HG02938 (cell line): Measurements from ENCODE around the gene ATXN7L1.
"Not testable (repeated sequence)": the region's sequence is repeated elsewhere in the genome, so short reads cannot be mapped to it uniquely, and the experiment has no call there.

Experiments used
- ATAC-seq: cut with Tn5 transposase; IDR thresholded peaks from one replicate; pipeline ENCODE4 v1.9.1; 2021; ENCODE audit warnings: mild to moderate bottlenecking, moderate library complexity; ENCODE audit not compliant: unreplicated experiment

ATXN7L1 gene

DNA sequence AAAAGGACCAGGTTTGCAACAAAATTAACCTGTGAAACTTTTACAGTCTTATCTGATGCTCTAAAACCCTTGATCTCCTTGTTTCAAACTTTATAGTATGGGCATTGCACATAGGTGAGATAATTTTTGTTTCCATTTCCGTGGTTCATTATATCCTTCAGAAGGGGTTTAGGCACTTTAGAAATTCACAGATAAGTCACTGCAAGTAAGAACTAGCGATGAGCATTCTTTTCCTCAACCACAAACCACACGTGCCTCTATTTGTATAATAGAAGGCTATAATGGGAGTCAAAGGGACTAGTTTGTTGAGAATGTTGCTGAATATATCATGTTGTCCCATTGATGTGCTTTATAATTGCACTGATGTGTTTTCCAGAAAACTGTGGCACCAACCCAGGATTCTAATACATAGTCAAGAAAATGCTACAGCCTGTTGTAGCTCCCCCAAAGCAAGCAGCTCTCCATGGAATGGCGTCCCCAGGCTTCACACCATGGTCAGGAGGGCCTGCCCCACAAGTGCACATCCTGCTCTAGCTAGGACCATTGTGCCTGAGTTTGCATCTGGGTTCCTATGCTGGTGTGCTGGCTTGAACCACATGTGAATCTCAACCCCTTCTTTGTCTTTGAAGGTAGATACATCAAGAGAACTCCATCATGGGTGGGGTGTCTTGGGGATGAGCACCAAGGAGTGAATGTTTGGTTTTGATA lies 14.0 kb upstream of the ATXN7L1 start:
- ATAC-seq = no peak

DNA sequence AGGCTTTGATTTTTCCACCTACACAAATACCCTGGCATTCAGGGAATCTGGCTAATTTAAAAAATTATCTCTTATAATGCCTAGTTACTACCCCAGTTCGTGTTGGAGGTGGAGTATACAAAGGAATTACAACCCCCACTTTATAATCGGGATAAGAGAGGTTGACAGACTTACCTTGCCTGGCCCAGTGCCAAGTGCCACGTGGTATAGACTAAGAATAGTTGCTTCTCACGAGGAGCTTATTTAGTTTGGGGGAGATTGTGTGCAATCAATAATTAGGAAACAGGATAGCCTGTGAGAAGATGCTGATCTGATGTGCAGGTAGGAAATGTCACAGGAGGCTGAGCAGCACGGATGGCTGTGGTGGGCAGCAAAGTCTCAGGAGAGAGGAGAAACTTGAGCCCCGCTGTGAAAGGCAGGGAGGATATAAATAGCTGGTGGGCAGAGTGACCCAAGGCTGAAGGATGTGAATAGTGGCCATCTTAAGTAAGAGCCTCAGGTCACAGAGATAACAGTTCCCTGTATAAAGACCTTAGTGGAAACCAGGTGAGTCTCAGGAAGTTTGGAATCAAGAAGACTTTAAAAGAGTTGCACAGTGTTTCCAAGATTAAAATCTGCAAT lies 11.3 kb upstream of the ATXN7L1 start:
- ATAC-seq = no peak

DNA sequence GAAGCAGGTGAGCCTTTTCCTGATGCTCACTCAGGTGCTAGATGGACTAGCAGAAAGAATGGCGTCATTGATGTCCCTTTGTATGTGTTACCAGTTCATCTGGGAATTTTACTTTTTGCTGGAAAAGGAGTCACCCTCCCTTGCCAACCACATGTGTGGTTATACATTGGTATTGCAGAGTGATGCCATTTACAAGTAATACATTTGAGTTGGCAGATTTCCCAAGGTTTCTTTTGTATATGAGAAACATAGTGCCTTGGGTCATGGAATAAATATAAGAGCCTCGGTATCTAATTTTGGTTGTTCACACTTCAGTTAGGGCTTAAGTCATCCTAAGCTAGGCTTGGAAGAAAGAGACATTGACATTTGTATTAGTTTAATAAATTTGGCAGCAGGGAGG lies 10.4 kb upstream of the ATXN7L1 start:
- no peak for ATAC-seq

- ATAC-seq = no peak
Measured at GRCh38 chr7:105885387-105886111, 9.2 kb upstream of the ATXN7L1 start.

- ATAC-seq = not testable (repeated sequence)
Measured at GRCh38 chr7:105883179-105883578, 6.8 kb upstream of the ATXN7L1 start.

DNA sequence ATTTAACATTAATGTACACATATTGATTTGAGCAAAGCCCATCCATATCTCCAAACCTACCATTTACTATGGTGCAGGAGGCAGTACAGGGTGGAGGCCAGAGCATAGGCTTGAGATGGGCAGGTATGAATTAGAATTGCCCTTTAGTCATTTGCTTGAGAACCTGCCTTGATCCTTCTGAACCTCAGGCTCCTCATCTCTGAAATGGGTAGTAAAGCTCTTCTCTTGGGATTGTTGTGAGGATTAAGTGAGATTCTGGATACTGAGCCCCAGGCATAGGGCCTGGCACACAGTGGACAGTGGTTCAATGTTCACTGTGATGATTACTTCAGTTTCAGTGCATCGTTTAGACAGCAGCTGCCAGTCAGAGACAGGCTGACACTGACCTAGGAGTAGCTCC lies 5.0 kb upstream of the ATXN7L1 start:
- ATAC-seq = no peak

DNA sequence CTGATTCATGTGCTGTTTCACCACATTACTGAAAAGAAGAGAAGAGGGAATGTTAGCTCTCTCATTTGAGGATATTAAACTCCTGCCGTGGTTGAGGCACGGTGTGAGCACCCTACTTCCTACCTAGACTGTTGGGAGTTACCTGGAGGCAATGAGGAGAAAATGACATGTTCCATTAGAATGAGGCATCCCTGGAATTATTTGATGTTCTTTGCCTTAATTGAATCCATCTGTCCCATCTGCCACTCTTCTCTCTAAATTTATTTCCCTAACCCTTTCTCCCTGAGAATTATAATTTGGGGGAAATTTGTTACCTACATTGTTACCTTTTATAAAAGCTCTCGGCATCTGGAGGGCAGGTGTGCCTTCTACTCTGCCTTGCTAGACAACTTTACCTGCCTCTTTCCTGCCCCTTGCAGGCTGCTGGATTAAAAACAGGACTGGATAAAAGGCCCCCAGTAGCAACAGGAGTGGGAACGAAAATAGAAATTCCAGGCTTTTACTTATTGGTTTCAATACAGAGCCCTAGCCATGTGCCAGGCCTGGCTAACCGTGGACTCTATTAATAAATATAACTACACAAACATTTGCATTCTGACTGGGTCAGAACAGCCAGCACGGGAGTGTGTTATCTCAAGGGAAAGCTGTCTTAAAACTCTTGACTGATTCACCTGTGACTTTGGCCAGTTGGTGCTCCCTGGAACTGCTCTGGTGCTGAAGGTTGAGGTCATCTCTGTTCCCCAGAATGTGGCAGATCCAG lies 4.4 kb upstream of the ATXN7L1 start:
- ATAC-seq = no peak

- ATAC-seq = no peak
Measured at GRCh38 chr7:105879782-105880181, 3.4 kb upstream of the ATXN7L1 start.

DNA sequence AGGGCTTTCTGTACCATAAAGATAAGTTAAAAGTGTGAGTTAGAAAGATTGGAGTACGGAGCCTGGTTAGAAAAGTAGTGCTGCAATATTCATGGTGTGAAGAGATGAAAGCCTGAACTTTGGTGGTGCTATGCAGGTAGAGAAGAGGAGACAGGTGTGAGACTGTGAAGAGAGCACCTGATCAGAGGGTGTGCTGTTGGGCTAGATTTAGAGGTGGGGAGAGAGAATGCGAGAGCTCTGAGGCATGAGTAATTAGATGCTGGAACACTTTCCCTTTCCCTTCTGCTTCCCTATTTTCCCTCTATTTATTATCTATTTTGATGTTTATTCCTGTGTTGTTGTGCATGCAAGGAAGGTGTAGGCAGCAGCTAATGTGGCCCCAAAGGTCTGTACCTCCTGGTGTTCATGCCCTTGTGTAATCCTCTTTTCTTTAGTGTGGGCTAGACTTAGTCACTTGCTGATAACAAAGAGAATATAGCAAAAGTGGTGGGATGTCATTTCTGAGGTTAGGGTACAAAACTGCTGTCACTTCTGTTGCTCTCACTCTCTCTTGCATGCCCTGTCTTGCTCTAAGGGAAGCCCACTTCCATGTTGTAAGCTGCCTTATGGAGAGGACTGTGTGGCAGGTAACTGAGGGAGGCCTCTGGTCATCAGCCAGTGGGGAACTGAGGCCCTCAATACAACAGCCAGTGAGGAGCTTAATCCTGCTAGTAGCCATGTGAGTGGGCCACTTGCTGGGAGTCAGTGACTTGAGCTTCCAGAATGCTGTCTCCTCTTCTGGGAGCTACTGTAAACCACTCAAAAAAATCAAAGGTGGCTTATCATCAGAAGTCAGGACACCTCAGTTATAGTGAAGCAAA lies 2.6 kb upstream of the ATXN7L1 start:
- no peak for ATAC-seq

GRCh38 chr7:105877736-105878135 lies 1.3 kb upstream of the ATXN7L1 start:
- ATAC-seq = no peak

DNA sequence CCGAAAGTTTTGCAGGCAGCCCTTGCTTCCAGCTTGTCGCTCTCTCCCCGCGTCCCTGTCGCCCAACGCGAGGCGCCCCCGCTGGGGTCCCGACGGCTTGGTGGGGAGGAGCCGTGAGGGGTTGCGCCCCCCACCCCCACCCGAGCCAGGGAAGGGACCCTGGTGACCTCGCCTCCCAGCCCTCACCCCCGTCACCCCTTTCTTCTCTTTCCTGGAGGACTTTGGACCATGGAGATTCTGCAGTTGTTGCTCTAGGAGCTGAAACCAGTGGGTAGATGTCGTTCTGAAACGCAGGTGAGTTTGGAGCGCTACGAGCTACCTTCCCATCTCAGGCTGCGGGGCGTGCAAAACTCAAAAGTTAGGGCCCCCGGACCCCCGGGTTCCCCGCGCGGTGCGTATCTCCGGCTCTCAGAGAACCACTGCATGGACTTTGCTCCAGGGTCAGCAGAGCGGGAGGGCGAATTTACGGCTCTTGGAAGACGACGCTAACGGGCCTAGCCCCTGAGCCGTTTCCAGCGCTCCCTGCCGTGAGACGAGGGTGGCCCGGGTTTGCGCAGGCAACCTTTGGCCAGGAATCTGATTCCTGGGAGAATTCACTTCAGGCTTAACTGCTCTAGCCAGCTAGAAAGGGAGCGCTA lies 684 bp upstream of the ATXN7L1 start:
- ATAC-seq = no peak

DNA sequence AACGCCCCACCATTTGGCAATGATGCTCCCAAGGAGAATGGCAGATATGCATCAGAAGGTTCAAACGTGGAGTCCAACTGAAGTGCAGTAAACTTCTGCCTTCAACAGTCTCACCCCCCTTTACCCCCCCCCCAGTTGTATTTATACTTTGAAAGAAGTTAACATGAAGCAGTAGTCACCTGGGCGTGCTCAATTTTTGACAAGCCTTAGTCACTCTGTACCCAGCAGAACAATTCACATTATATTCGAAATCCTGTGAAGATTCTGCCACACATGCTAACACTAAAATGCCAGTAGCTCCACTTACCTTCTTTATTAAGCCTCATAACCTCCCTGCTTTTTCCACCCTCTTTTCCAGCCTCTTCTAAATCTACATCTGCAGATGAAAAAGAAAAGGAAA lies 894 bp downstream of the ATXN7L1 start:
- no peak for ATAC-seq

- ATAC-seq = no peak
Measured at GRCh38 chr7:105874055-105874454, 2.3 kb downstream of the ATXN7L1 start.

DNA sequence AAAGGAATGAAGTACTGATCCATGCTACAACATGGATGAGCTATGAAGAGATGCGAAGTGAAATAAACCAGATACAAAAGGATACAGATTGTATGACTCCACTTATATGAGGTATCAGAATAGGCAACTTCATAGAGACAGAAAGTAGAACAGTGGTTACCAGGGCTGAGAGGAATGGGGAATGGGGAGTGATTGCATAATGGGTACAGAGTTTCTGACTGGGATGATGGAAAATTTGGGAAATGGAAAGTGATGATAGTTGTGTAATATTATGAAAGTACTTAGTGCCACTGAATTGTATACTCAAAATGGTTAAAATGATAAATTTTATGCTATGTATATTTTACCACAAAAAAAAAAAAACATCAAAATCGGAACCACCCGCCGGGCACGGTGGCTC lies 3.9 kb downstream of the ATXN7L1 start:
- no peak for ATAC-seq

DNA sequence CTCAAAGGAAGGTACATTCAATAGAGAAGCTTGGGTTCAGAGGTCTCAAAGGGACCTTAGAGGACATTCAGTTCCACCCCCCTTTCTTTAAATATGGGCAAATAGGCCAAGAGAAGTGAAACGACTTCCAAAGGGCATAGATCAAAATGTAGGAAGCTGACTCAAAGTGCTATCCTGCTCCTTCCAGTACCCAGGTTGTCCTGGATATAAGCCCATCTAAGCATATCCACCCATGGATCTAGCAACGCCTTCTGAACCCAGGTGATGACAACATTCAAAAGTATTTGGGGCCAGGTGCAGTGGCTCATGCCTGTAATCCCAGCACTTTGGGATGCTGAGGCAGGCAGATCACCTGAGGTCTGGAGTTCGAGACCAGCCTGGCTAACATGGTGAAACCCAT lies 5.3 kb downstream of the ATXN7L1 start:
- ATAC-seq = no peak

DNA sequence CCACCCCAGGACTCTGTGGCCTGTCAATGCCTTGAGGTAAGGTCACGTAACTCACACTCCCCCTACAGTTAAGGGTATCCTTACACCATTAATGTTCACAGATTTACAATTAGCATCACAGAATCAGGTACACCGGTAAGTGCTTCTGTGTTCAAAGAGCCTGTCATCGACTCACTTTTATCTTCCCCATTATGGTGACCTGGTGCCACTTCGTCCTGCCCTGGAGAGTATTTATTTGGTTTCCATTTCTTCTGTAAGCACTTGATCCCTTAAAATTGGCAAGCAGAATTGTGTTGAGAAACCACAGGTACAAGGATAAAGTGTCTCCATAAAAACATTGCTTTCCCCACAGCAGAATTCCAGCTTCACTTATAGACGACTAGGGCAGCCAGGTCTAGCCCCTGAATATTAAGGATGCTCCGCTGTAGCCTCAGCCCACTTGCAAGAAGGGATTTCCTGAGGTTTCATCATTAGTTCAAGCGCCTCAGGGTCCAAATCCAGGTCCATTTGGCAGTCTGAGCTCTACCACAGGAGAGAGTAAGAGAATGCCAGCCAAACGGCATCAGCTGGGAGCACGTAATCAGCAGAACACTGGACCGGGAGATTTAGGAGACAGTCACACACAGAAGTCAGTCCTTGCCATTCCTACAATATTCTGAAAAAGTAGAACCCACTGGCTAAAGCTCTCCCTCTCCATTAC lies 10.1 kb downstream of the ATXN7L1 start:
- no peak for ATAC-seq

- no peak for ATAC-seq
Measured at GRCh38 chr7:105863876-105864275, 12.5 kb downstream of the ATXN7L1 start.

DNA sequence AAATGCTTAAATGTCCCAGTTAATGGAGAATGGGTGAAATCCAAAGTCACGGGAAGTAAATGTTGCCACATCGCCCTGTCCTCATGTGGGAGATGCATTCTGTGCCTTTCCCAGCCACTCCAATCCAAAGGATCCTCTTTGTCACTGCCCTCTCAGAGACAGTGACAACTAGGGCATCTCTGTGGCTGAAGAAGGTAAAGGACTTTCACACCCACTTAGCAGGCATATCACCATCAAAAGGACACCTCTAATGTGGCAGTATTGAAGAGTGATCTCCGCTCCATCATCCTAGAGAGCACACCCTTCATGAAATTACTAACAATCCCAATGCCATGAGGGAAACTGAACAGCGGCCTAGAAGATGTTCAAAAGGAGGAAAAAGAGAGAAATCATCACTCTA lies 13.6 kb downstream of the ATXN7L1 start:
- ATAC-seq = no peak

DNA sequence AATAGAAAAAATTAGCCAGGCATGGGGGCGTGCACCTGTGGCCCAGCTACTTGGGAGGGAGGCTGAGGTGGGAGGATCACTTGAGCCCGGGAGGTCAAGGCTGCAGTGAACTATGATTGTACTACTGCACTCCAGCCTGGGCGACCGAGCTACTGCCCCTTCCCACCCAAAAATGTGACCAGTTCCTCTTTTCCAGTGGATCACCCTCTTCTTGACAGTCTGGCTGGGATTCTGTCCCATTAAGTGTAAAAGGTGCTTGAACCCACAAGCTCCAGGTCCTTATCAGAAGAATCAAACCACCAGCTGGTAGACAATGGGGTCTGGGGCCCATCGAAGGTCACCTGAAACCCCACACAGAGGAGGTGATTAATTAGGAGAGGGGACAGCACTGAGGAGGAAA lies 14.1 kb downstream of the ATXN7L1 start:
- no peak for ATAC-seq
